ENCODE data around the gene CELF4.

DNA sequence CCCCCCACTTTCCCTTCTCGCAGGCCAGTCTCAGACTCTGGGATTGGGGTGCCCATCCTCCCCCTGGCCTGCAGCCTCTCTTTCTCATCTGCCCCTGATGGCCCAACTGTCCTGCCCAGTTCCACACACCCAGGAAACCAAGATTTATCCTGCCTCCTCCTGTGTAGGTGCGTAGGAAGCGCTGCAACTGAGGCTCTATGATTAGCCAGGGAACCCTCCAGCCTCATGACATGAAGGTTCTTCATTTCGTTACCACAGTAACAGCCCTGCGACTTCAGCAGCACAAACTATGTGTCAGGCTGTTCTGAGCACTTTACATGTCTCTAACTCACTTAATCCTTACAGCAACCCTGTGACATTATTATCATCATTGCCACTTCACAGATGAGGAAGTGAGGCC, 305.9 kb downstream of the CELF4 start:
- TF ChIP-seq, protein P1, sequence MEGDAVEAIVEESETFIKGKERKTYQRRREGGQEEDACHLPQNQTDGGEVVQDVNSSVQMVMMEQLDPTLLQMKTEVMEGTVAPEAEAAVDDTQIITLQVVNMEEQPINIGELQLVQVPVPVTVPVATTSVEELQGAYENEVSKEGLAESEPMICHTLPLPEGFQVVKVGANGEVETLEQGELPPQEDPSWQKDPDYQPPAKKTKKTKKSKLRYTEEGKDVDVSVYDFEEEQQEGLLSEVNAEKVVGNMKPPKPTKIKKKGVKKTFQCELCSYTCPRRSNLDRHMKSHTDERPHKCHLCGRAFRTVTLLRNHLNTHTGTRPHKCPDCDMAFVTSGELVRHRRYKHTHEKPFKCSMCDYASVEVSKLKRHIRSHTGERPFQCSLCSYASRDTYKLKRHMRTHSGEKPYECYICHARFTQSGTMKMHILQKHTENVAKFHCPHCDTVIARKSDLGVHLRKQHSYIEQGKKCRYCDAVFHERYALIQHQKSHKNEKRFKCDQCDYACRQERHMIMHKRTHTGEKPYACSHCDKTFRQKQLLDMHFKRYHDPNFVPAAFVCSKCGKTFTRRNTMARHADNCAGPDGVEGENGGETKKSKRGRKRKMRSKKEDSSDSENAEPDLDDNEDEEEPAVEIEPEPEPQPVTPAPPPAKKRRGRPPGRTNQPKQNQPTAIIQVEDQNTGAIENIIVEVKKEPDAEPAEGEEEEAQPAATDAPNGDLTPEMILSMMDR (IDR thresholded peaks at IDR 0.05; ENCODE audit: low read depth, low read length, poor library complexity, severe bottlenecking): no peak
- no peak for TF ChIP-seq EZH2phosphoT487 (IDR thresholded peaks at IDR 0.05; ENCODE audit: borderline replicate concordance, low read length)
